Suppressor macrophage (primary cell): ENCODE data around the gene MAPK11.

Source experiments
- DNase-seq, 4 experiments: peaks; one replicate each; pipeline ENCODE4 v3.0.0-alpha.2; 2020 to 2022

Gene MAPK11

DNA sequence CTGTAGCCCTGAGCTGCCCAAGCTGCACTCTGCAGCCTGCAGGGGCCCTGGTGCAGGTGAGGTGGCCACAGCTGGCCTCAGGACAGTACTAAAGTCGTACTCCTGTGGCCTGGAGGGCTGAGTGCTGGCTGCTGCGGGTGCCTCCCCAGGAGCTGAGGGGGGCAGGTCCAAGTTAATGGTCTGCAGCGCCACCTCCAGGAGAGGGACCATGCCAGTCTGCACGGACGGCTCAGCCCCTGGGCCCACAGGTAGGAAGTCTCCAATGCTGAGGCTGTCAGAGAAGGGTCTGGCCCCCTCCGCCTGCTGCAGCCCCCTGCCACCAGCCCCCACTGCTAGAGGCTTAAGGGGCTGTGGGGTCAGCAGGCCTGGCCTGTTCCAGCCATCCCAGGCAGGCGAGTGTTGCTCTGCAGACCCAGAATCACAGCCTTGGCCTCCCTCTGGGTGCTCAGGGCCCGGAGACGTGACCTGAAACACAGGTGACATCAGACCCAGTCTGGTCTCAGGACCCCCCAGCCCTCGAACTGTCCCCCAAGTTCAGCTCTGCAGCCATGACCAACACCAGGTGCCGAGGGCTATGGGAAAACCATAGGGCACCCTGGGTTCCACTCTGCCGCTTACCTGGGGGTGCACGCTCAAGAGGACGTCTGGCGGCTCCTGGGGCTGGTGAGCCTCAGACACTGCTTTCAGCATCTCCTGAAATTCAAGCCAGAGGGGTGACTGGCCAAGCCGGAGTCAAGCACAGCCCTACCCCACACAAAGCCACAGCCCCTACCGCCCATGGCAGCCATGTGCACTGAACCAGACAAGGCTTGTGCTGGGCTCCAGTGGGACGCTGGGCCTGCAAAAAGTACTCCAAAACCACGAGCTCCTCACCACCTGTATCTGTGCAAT is 48.5 kb downstream of the MAPK11 start:
- no peak for DNase-seq

- DNase-seq, result no peak
Observed at GRCh38 chr22:50220603-50221409, 49.4 kb downstream of the MAPK11 start.

DNA sequence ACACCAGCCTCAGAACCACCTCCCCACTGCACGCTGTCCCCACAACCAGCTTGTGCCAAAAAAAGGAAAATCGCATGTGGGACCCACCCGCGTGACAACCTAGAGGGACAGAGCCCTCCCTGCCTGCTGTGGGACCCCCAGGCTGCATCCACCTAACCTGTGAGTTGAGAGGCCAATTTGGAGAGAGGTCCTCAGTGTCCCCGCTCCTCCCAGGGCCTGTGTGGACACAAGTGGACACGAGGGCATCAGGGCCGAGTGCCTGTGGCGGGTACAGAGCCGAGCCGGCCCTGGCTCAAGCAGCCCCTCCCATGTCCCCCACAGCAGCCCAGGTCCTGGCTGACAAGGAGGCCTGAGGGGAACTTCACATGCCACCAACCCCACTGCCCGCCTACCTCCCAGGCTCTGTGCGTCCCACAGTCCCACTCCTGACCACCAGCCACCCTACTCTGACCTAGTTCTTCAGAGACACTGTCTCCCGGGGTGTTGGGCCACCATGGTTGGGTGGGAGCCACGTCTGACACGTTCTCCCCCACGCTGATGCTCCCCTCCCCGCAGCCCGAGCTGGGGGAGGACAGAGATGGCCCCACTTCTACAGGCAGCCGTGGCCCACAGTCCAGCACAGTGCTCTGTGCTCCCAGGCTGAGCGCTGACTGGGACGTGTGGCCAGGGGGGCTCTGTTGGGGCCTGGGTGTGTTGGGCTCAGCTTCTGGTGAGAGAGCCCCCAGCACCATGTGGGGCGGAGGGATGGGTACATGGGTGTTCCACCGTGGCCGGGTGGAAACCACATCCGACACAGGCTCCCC is 50.2 kb downstream of the MAPK11 start:
- DNase-seq, result no peak

- peak; percentile 40 to 71 (median 51) for DNase-seq
Observed at GRCh38 chr22:50218996-50219727, 51.0 kb downstream of the MAPK11 start.

GRCh38 chr22:50218153-50218995 is 51.8 kb downstream of the MAPK11 start:
- no peak for DNase-seq

DNA sequence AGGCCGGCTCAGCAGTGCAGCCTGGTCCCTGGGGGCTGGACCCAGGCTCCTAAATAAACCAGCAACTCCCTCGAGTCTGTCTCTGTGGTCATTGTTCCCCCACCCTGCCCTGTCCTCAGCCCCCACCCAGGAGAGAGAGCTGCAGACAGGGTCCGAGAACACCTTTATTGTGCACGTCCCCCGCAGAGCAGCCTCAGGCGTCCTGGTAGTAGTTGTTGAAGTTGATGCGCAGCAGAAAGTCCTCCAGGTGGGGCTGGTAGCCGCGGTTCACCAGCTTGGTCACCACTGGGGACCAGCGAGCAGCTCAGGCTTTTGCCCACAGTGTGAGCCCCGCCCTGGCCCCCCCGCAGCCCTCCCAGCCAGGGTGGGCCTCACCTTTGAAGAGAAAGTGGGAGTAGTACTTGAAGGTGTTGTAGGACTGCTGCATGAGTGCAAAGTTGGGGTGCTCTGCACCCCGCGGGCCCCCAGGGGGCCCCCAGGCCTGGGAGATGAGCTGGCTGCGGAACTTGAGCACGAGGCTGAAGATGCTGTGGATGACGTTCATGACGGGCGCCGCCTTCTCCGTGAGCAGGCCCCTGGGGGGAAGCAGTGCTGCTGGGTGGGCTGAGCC is 52.5 kb downstream of the MAPK11 start:
- DNase-seq, result no peak

DNA sequence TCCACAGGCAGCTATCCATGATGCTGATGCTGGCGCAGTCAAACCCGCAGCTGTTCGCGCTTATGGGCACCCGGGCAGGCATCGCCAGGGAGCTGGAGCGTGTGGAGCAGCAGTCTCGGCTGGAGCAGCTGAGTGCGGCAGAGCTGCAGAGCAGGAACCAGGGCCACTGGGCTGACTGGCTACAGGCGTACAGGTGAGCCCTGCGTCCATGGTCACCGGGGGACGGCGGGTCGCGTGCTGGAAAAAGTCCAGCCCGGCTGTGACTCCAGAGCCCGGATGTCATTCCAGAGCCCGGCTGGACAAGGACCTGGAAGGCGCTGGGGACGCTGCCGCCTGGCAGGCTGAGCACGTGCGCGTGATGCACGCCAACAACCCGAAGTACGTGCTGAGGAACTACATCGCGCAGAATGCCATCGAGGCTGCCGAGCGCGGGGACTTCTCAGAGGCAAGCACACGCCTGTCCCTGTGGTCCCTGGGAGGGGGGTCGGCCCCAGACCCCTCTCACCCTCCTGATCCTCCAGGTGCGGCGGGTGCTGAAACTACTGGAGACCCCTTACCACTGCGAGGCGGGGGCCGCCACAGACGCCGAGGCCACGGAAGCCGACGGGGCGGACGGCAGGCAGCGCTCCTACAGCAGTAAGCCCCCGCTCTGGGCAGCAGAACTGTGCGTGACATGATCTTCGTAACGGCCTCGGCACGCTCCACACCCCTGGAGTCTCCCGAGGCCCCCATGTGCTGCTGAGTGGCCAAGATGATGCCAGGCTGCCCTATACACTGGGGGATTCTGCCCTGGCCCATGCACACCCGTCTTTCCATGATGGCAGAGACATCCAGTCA is 53.3 kb downstream of the MAPK11 start:
- DNase-seq, result no peak

GRCh38 chr22:50216055-50216683 is 54.0 kb downstream of the MAPK11 start:
- DNase-seq, result no peak

DNA sequence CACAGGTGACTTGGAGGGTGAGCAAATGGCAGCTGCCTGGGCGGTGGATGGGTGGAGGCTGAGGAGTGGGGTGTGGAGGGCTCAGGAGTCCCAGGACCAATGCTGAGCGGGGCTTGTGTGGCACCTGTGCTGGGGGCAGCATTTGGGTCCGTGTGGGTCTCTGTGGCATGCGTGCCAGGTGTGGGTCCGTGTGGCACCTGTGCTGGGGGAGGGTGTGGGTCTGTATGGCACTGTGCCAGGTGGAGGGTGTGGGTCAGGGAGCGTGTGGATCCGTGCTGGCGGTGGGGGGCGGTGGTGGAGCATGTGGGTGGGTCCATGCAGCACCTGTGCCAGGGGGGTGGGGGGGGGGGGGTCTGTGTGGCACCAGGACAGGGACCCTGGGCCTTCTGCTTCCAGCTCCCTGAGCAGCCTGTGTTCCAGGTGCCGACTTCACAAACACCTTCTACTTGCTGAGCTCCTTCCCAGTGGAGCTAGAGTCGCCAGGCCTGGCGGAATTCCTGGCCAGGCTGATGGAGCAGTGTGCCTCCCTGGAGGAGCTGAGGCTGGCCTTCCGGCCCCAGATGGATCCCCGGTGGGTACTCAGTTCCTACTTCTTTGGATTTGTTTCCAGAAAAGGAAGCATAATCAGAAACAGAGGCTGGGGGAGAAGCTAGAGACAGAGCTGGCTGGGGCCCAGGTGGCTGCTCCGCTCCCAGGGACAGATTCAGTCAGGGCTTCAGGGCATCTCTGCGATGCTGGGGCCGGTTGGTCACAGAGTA is 54.7 kb downstream of the MAPK11 start:
- no peak for DNase-seq
